PC-3 (cell line): ENCODE results near the gene CEP97. TPM values are rescaled to one million over a fixed set of nuclear protein-coding genes. Genes with fewer than 3 reads are reported as not detected.

Experiments
- ATAC-seq: fragments of 200-7000 bp; cut with Tn5 transposase; 2 replicates; pipeline ENCODE4 v1.9.1; 2020; ENCODE audit warnings: mild to moderate bottlenecking, moderate library complexity
- BruUV-seq: library from RNA; stranded (reverse); fragments of 400-500 nt; replicated peaks from 2 replicates; lab custom pipeline; 2021; lab: Mats Ljungman, UMichigan
- CTCF ChIA-PET: fragments of 300-600 bp; sonication (Branson Sonifier 250); formaldehyde crosslinking; loops from one replicate; lab custom pipeline; 2022; ENCODE audit warnings: antibody characterized with exemption; lab: Charles Lee
- POLR2A ChIA-PET: fragments of 300-600 bp; sonication (Branson Sonifier 250); formaldehyde crosslinking; loops from one replicate; lab custom pipeline; 2022; ENCODE audit warnings: antibody characterized with exemption; ENCODE audit not compliant: unreplicated experiment; lab: Charles Lee
- DNase-seq: peaks from one replicate; pipeline ENCODE4 v3.0.0-alpha.2; 2015
- H2AFZ ChIP-seq: fragments of 300-600 bp; sonication (generic); 2 replicates; pipeline ENCODE4 v1.6.0; 2016; ENCODE audit warnings: antibody characterized with exemption, low read length
- H3F3A ChIP-seq: fragments of 300-600 bp; sonication (generic); one replicate; pipeline ENCODE4 v1.6.0; 2017; ENCODE audit warnings: antibody characterized with exemption, low read length, control low read depth, mild to moderate bottlenecking; ENCODE audit not compliant: unreplicated experiment
- H3K27ac ChIP-seq: fragments of 300-600 bp; sonication (generic); 2 replicates; pipeline ENCODE4 v1.5.1; 2016; ENCODE audit warnings: mild to moderate bottlenecking, low read length
- H3K27me3 ChIP-seq: fragments of 300-600 bp; sonication (generic); 2 replicates; pipeline ENCODE4 v1.6.1; 2016; ENCODE audit warnings: low read length, mixed read lengths
- H3K36me3 ChIP-seq: fragments of 300-600 bp; sonication (generic); 2 replicates; pipeline ENCODE4 v1.6.1; 2016; ENCODE audit warnings: low read depth, mixed run types, low read length, mixed read lengths
- H3K4me1 ChIP-seq: fragments of 300-600 bp; sonication (generic); 2 replicates; pipeline ENCODE4 v1.5.1; 2016; ENCODE audit warnings: low read length; ENCODE audit not compliant: insufficient read depth
- H3K4me2 ChIP-seq: fragments of 300-600 bp; sonication (generic); 2 replicates; pipeline ENCODE4 v1.6.0; 2016; ENCODE audit warnings: low read length
- H3K4me3 ChIP-seq: fragments of 300-600 bp; sonication (generic); 2 replicates; pipeline ENCODE4 v1.5.1; 2016; ENCODE audit warnings: mild to moderate bottlenecking, low read length, mixed read lengths
- H3K79me2 ChIP-seq: fragments of 300-600 bp; sonication (generic); 2 replicates; pipeline ENCODE4 v1.6.1; 2017; ENCODE audit warnings: low read length, mixed read lengths
- H3K9ac ChIP-seq: fragments of 300-600 bp; sonication (generic); 2 replicates; pipeline ENCODE4 v1.6.0; 2016; ENCODE audit warnings: mild to moderate bottlenecking, low read length
- H3K9me2 ChIP-seq: fragments of 300-600 bp; sonication (generic); replicated peaks from 2 replicates; pipeline ENCODE4 v1.6.1; 2016; ENCODE audit warnings: mixed run types, low read length, mixed read lengths
- H3K9me3 ChIP-seq: fragments of 300-600 bp; sonication (generic); 2 replicates; pipeline ENCODE4 v1.6.1; 2016; ENCODE audit warnings: low read length, mixed read lengths
- H4K20me1 ChIP-seq: fragments of 300-600 bp; sonication (generic); 2 replicates; pipeline ENCODE4 v1.6.1; 2016; ENCODE audit warnings: low read length, mixed read lengths
- EZH2 ChIP-seq: fragments of 300-600 bp; sonication (generic); IDR thresholded peaks from one replicate; pipeline ENCODE4 v1.6.1; 2017; ENCODE audit warnings: antibody characterized with exemption, mild to moderate bottlenecking, low read length; ENCODE audit not compliant: unreplicated experiment
- EZH2phosphoT487 ChIP-seq: fragments of 300-600 bp; sonication (generic); IDR thresholded peaks from 2 replicates; pipeline ENCODE4 v1.6.1; 2018; ENCODE audit warnings: mild to moderate bottlenecking, antibody characterized with exemption, low read length, borderline replicate concordance
- intact Hi-C: fragments of 100-400 bp; cut with micrococcal nuclease; formaldehyde crosslinking; loops from 2 replicates; pipeline ENCODE4 v1.9.0; 2023
- total RNA-seq: library from RNA; depleted of rRNA; stranded (reverse); fragments of >200 nt; gene quantifications from 2 replicates; pipeline ENCODE4 v1.2.3, GENCODE V29; 2014
- TF ChIP-seq, protein P1 (sequence below): fragments of 300-600 bp; sonication (generic); conservative IDR thresholded peaks from 2 replicates; pipeline ENCODE4 v1.5.1; 2017; ENCODE audit warnings: antibody characterized with exemption, low read depth, mild to moderate bottlenecking, low read length

CEP97 gene
- total RNA-seq, 1 experiment from 2014 or later, result 12.1 TPM

DNA sequence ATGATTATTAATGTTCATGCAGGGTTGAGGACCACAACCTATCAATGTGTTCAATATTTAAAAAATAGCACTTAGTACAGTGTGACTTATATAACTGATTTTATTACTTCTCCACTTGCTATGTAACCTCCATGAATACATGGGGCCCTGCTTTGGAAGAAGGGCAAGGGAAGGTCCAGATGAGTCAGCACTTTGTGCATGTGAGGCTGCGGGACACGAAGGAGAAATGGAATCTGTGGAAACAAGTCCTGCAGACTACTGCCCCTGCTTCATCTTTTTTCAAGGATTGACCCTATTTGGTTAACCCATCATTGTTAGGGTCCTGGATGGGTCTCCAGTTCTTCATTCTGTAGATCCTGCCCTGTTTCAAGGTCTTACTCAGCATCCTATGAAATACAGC is 56.2 kb downstream of the CEP97 start:
- POLR2A ChIA-PET, result no interaction called here
- BruUV-seq, result no TSS peak
- Histone ChIP-seq H3K9me2 (no peaks in the 10 kb centered on the region), H3K9me3 (no peaks in the 10 kb centered on the region), H3K4me2 (peak overlapping the region; percentile 94), H3F3A (no peaks in the 10 kb centered on the region), H3K27ac (peak overlapping the region; percentile 10; the same call in 1 of the 2 replicates), H3K36me3 (peaks cover 13% of the 10 kb centered on the region), H3K79me2 (peaks cover 28% of the 10 kb centered on the region), H3K27me3 (no peaks in the 10 kb centered on the region), H3K4me3 (peak overlapping the region; percentile 81), H3K9ac (peak overlapping the region; percentile 58), H4K20me1 (no peaks in the 10 kb centered on the region), H2AFZ (peak overlapping the region; percentile 91), H3K4me1 (peaks cover 23% of the 10 kb centered on the region)
- no peak for TF ChIP-seq EZH2
- TF ChIP-seq EZH2phosphoT487, result no peak
- TF ChIP-seq, protein P1, sequence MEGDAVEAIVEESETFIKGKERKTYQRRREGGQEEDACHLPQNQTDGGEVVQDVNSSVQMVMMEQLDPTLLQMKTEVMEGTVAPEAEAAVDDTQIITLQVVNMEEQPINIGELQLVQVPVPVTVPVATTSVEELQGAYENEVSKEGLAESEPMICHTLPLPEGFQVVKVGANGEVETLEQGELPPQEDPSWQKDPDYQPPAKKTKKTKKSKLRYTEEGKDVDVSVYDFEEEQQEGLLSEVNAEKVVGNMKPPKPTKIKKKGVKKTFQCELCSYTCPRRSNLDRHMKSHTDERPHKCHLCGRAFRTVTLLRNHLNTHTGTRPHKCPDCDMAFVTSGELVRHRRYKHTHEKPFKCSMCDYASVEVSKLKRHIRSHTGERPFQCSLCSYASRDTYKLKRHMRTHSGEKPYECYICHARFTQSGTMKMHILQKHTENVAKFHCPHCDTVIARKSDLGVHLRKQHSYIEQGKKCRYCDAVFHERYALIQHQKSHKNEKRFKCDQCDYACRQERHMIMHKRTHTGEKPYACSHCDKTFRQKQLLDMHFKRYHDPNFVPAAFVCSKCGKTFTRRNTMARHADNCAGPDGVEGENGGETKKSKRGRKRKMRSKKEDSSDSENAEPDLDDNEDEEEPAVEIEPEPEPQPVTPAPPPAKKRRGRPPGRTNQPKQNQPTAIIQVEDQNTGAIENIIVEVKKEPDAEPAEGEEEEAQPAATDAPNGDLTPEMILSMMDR, result no peak
- intact Hi-C loops, result no loop called here
- ATAC-seq (no peak), DNase-seq (peak; percentile 69)
- CTCF ChIA-PET, result no interaction called here

DNA sequence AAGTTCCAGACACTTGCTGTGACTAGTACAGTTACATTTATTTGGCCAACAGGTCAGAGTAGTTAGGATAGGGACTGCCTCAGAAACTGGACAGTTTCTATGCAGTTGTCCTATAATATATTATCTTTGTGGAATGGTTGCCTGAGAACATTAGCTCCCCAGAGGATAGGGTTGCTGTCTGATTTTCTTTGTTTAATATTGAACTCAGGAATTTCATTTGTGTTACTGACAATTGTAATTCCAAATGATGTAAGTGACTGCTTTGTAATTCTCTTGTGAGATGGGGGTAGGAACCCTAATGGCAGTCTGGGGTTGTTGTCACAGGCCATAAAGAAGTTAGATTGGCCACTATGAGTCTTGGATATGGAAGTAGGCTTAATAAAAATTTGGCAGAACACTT is 56.8 kb downstream of the CEP97 start:
- ATAC-seq, result no peak
- H3F3A ChIP-seq, result no peaks in the 10 kb centered on the region
- no peaks in the 10 kb centered on the region for H3K9me3 ChIP-seq
- ChIA-PET CTCF (no interaction called here), POLR2A (no interaction called here)
- peaks cover 28% of the 10 kb centered on the region for H3K79me2 ChIP-seq
- peak overlapping the region; percentile 91; the same call in 1 of the 2 replicates for H2AFZ ChIP-seq
- no peaks in the 10 kb centered on the region for H4K20me1 ChIP-seq
- no TSS peak for BruUV-seq
- intact Hi-C loops, result no loop called here
- peak overlapping the region; percentile 94 for H3K4me2 ChIP-seq
- DNase-seq, result no peak
- peak overlapping the region; percentile 81 for H3K4me3 ChIP-seq
- H3K27me3 ChIP-seq, result no peaks in the 10 kb centered on the region
- H3K4me1 ChIP-seq, result peaks cover 23% of the 10 kb centered on the region
- H3K36me3 ChIP-seq, result peaks cover 18% of the 10 kb centered on the region
- no peaks in the 10 kb centered on the region for H3K9me2 ChIP-seq
- peak overlapping the region; percentile 58 for H3K9ac ChIP-seq
- peak overlapping the region; percentile 10; the same call in 1 of the 2 replicates for H3K27ac ChIP-seq
- TF ChIP-seq EZH2, result no peak
- TF ChIP-seq, protein P1, result no peak
- no peak for TF ChIP-seq EZH2phosphoT487

DNA sequence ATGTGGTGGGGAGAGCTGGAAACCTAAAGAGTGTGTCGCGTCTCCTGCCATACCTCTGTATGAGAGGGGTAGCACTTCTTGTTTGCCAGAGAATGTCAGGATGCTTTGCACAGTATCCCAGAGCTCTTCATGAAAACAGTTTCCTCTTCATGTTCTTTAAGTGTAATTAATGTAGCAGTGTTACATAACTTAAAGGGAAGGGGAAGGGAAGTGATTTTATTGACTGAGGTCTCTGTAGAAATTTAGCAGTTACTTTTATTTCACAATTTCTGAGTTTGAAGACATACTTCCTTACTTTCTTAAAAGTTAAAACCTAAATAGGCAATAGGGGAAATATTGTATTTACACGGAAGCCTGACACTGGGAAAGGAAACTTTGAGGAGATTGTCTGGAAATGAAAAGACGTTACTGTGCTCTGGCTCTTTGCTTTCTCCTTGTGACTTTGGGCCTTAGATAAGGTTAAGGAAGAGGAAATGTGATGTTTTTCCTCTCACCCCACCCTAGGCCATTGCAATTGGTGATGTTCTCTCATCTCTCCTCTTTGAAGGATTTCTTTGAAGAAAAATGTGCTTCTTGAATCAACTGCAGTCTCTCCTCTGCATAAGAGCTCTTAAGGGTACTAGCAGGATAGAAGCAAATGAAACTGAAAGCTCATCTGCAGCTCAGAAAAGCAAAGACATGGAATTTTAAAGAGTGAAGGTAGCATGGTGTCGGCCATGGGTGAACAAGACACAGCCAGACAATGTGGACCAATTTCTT is 60.6 kb downstream of the CEP97 start:
- TF ChIP-seq EZH2 (no peak), EZH2phosphoT487 (no peak)
- TF ChIP-seq, protein P1, result no peak
- no peak overlapping the region for H3K4me3 ChIP-seq

More for the DNA sequence above, 60.6 kb downstream of the CEP97 start:
- ATAC-seq, result no peak
- no peak overlapping the region for H3K9ac ChIP-seq
- H3K27me3 ChIP-seq, result no peaks in the 10 kb centered on the region
- CTCF ChIA-PET, result no interaction called here
- H3K9me2 ChIP-seq, result no peaks in the 10 kb centered on the region
- intact Hi-C loops, result no loop called here
- POLR2A ChIA-PET, result no interaction called here
- no peak overlapping the region for H3K4me2 ChIP-seq
- no peaks in the 10 kb centered on the region for H3K9me3 ChIP-seq
- H3K79me2 ChIP-seq, result peaks cover 23% of the 10 kb centered on the region
- no TSS peak for BruUV-seq
- no peak for DNase-seq
- H2AFZ ChIP-seq, result no peak overlapping the region
- no peaks in the 10 kb centered on the region for H3F3A ChIP-seq
- peaks cover 14% of the 10 kb centered on the region for H3K4me1 ChIP-seq
- H3K36me3 ChIP-seq, result peaks cover 29% of the 10 kb centered on the region
- H4K20me1 ChIP-seq, result no peaks in the 10 kb centered on the region
- H3K27ac ChIP-seq, result no peak overlapping the region
